OCI-LY1 (cell line): ENCODE results near the gene MED27.

Source experiments
- H2AFZ ChIP-seq: fragments of 200-600 bp; sonication (generic), shearing (Covaris generic); 2 replicates; pipeline ENCODE4 v1.6.0; 2014; ENCODE audit warnings: antibody characterized with exemption, mild to moderate bottlenecking, low read length
- H3F3A ChIP-seq: fragments of 200-600 bp; sonication (generic), shearing (Covaris generic); 2 replicates; pipeline ENCODE4 v1.6.0; 2014; ENCODE audit warnings: mild to moderate bottlenecking, antibody characterized with exemption, low read length, moderate library complexity; ENCODE audit not compliant: insufficient read depth
- H3K27ac ChIP-seq: fragments of 200-600 bp; sonication (generic); 2 replicates; pipeline ENCODE4 v1.5.1; 2014; ENCODE audit warnings: low read length, mixed run types, mild to moderate bottlenecking, low read depth; ENCODE audit not compliant: poor library complexity, severe bottlenecking
- H3K27me3 ChIP-seq: fragments of 200-600 bp; sonication (generic); 2 replicates; pipeline ENCODE4 v1.6.0; 2014; ENCODE audit warnings: antibody characterized with exemption, mild to moderate bottlenecking, low read length, moderate library complexity; ENCODE audit not compliant: insufficient read depth
- H3K36me3 ChIP-seq: fragments of 200-600 bp; sonication (generic); 2 replicates; pipeline ENCODE4 v1.6.1; 2014; ENCODE audit warnings: mild to moderate bottlenecking, antibody characterized with exemption, low read length, moderate library complexity, mixed read lengths; ENCODE audit not compliant: insufficient read depth
- H3K4me1 ChIP-seq: fragments of 200-600 bp; sonication (generic); 2 replicates; pipeline ENCODE4 v1.5.1; 2014; ENCODE audit warnings: mild to moderate bottlenecking, low read length, moderate library complexity; ENCODE audit not compliant: insufficient read depth, severe bottlenecking
- H3K4me2 ChIP-seq: fragments of 200-600 bp; sonication (generic), shearing (Covaris generic); 2 replicates; pipeline ENCODE4 v1.6.1; 2014; ENCODE audit warnings: low read length
- H3K4me3 ChIP-seq: fragments of 200-600 bp; sonication (generic); 2 replicates; pipeline ENCODE4 v1.5.1; 2014; ENCODE audit warnings: low read length, low read depth, mild to moderate bottlenecking, mixed read lengths; ENCODE audit not compliant: poor library complexity, severe bottlenecking
- H3K79me2 ChIP-seq: fragments of 200-600 bp; shearing (Covaris generic); 2 replicates; pipeline ENCODE4 v1.6.1; 2016; ENCODE audit warnings: mixed run types, low read length, mixed read lengths; ENCODE audit not compliant: insufficient read depth
- H3K9ac ChIP-seq: fragments of 200-600 bp; sonication (generic), shearing (Covaris generic); 2 replicates; pipeline ENCODE4 v1.6.1; 2014; ENCODE audit warnings: mild to moderate bottlenecking, low read length, mixed read lengths
- H3K9me2 ChIP-seq: fragments of 200-600 bp; sonication (generic), shearing (Covaris generic); 2 replicates; pipeline ENCODE4 v1.6.1; 2014; ENCODE audit warnings: low read depth, mild to moderate bottlenecking, low read length, mixed read lengths
- H3K9me3 ChIP-seq: fragments of 200-600 bp; shearing (Covaris generic); 2 replicates; pipeline ENCODE4 v1.6.1; 2014; ENCODE audit warnings: low read length, mixed read lengths
- H4K20me1 ChIP-seq: fragments of 200-600 bp; sonication (generic), shearing (Covaris generic); 2 replicates; pipeline ENCODE4 v1.6.0; 2016; ENCODE audit warnings: mild to moderate bottlenecking, low read length; ENCODE audit not compliant: insufficient read depth
- EZH2 ChIP-seq: fragments of 200-600 bp; sonication (generic), shearing (Covaris generic); IDR thresholded peaks from 2 replicates; pipeline ENCODE4 v1.8.0; 2017; ENCODE audit warnings: borderline replicate concordance, mixed run types, mild to moderate bottlenecking, antibody characterized with exemption, low read length, moderate library complexity, mixed read lengths
- TF ChIP-seq, protein P1 (sequence below): fragments of 200-600 bp; sonication (generic), shearing (Covaris generic); IDR thresholded peaks from 2 replicates; pipeline ENCODE4 v1.5.1; 2017; ENCODE audit warnings: mild to moderate bottlenecking, antibody characterized with exemption, low read length, moderate library complexity, mixed read lengths

MED27 gene

DNA sequence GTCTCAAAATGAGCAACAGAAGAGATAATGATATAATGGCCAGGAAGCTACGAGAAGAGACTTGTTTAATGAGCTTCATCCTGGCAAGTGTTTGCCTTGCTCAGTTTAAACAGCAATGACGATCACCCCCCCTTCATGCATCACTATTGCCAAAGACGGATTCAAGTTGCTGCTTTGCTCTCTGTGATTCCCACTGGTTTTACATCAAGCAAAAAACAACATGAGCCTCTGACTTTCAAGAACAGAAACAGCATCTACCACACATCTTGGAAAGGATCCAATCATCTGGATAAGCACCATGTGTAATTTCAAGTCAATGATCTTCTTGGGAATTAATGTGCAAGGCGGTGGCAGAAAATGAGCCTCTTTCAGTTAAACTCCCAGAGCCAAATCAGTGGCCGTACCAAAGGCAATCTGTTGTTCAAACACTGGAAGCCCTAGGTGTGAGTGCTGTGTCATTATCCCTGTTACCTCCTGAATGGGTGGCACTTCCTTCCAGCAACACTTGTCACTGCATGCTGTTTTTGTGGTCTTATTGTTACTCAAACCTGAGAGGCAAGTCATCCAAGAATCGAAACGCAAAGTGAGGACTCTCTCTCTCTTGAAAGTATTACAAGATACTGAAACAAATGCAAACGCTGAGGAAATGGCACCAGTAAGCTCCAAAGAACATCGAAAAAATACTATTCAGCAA, 72.8 kb downstream of the MED27 start:
- H3K4me2 ChIP-seq, result no peak overlapping the region

DNA sequence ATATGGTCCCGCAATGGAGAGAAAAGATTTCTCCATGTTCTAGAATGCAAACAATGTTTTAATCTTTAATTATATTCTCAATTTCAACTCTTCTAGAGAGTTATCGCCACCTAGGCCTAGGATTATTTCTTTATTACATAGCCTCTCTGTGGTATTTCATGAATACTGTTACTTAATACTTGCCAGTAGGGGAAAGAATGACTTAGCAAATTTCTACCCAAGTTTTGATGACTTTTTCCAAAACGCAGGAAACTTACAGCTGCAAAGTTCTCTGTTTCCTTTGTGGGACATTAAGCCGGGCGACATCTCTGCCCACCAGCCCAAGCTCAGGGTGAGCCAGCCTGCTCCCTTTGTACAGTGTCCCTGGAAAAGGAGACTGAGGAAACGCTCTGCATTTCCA, 73.8 kb downstream of the MED27 start:
- no peak overlapping the region for H3K4me3 ChIP-seq

More for the DNA sequence above, 72.8 kb downstream of the MED27 start:
- no peaks in the 10 kb centered on the region for H3F3A ChIP-seq
- H3K4me1 ChIP-seq, result peaks cover 10% of the 10 kb centered on the region
- no peak overlapping the region for H3K9ac ChIP-seq
- TF ChIP-seq, protein P1, sequence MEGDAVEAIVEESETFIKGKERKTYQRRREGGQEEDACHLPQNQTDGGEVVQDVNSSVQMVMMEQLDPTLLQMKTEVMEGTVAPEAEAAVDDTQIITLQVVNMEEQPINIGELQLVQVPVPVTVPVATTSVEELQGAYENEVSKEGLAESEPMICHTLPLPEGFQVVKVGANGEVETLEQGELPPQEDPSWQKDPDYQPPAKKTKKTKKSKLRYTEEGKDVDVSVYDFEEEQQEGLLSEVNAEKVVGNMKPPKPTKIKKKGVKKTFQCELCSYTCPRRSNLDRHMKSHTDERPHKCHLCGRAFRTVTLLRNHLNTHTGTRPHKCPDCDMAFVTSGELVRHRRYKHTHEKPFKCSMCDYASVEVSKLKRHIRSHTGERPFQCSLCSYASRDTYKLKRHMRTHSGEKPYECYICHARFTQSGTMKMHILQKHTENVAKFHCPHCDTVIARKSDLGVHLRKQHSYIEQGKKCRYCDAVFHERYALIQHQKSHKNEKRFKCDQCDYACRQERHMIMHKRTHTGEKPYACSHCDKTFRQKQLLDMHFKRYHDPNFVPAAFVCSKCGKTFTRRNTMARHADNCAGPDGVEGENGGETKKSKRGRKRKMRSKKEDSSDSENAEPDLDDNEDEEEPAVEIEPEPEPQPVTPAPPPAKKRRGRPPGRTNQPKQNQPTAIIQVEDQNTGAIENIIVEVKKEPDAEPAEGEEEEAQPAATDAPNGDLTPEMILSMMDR, result no peak
- no peak for TF ChIP-seq EZH2
- H4K20me1 ChIP-seq, result no peaks in the 10 kb centered on the region; the same call in 1 of the 2 replicates
- no peak overlapping the region for H3K4me3 ChIP-seq
- no peak overlapping the region for H2AFZ ChIP-seq
- no peaks in the 10 kb centered on the region for H3K27me3 ChIP-seq
- H3K27ac ChIP-seq, result no peak overlapping the region
- H3K9me3 ChIP-seq, result no peaks in the 10 kb centered on the region
- H3K36me3 ChIP-seq, result peaks cover 6% of the 10 kb centered on the region; the same call in 1 of the 2 replicates
- H3K79me2 ChIP-seq, result no peaks in the 10 kb centered on the region
- no peaks in the 10 kb centered on the region for H3K9me2 ChIP-seq

GRCh38 chr9:132004323-132004722, 75.3 kb downstream of the MED27 start:
- Histone ChIP-seq H3K36me3 (no peaks in the 10 kb centered on the region), H3K9me3 (no peaks in the 10 kb centered on the region), H3F3A (no peaks in the 10 kb centered on the region), H3K4me3 (no peak overlapping the region), H3K4me1 (peaks cover 10% of the 10 kb centered on the region), H4K20me1 (no peaks in the 10 kb centered on the region; the same call in 1 of the 2 replicates), H3K27ac (no peak overlapping the region), H3K27me3 (no peaks in the 10 kb centered on the region), H3K9ac (no peak overlapping the region), H3K79me2 (no peaks in the 10 kb centered on the region), H3K4me2 (no peak overlapping the region), H2AFZ (no peak overlapping the region), H3K9me2 (no peaks in the 10 kb centered on the region)
- TF ChIP-seq EZH2, result no peak
- TF ChIP-seq, protein P1, result no peak

More for the DNA sequence above, 73.8 kb downstream of the MED27 start:
- Histone ChIP-seq H3K36me3 (no peaks in the 10 kb centered on the region), H3K79me2 (no peaks in the 10 kb centered on the region), H3K27me3 (no peaks in the 10 kb centered on the region), H3F3A (no peaks in the 10 kb centered on the region), H3K4me1 (peaks cover 10% of the 10 kb centered on the region), H2AFZ (no peak overlapping the region), H3K4me2 (no peak overlapping the region), H3K27ac (no peak overlapping the region), H3K9me2 (no peaks in the 10 kb centered on the region), H3K9ac (no peak overlapping the region), H3K9me3 (no peaks in the 10 kb centered on the region), H4K20me1 (no peaks in the 10 kb centered on the region; the same call in 1 of the 2 replicates)
- TF ChIP-seq, protein P1, result no peak
- TF ChIP-seq EZH2, result no peak
